Esophagus squamous epithelium (tissue), 5 donors: ENCODE data around the gene GINS2. TPM values are rescaled to one million over a fixed set of nuclear protein-coding genes. Genes with fewer than 3 reads are reported as not detected.

Source experiments
- DNase-seq: peaks from one replicate; lab custom pipeline; 2025; lab: John Stamatoyannopoulos, UW
- H3K27ac ChIP-seq, 4 donors: fragments of 200-600 bp; sonication (generic); one replicate each; pipeline ENCODE4 v1.5.1; 2016 to 2019; ENCODE audit warnings: mild to moderate bottlenecking in 1 of 4
- H3K27me3 ChIP-seq, 4 donors: fragments of 200-600 bp; sonication (generic); 1 replicate in 3 of 4; 2 replicates in 1 of 4; pipeline versions ENCODE4 v1.5.1 to v1.6.0; 2017 to 2021; ENCODE audit warnings: antibody characterized with exemption in 1 of 4
- H3K36me3 ChIP-seq, 3 donors: fragments of 200-600 bp; sonication (generic); one replicate each; pipeline ENCODE4 v1.5.1; 2016 to 2019
- H3K4me1 ChIP-seq, 3 donors: fragments of 200-600 bp; sonication (generic); one replicate each; pipeline ENCODE4 v1.5.1; 2017 to 2019
- H3K4me3 ChIP-seq, 4 donors: fragments of 200-600 bp; sonication (generic); 1 replicate in 3 of 4; 2 replicates in 1 of 4; pipeline ENCODE4 v1.5.1; 2016 to 2019; ENCODE audit warnings: mild to moderate bottlenecking in 2 of 4, moderate library complexity in 1 of 4
- H3K9me3 ChIP-seq, 3 donors: fragments of 200-600 bp; sonication (generic); one replicate each; pipeline ENCODE4 v1.5.1; 2016 to 2019
- CTCF ChIP-seq, 6 experiments: fragments of 450-650 bp in 4 of 6; fragments of 200-600 bp in 2 of 6; sonication (generic) in 2 of 6; IDR thresholded peaks; one replicate each; pipeline ENCODE4 v1.5.1; 2016 to 2019; ENCODE audit warnings: antibody characterized with exemption in 6 of 6, mild to moderate bottlenecking in 4 of 6, moderate library complexity in 4 of 6
- POLR2A ChIP-seq, 4 donors: fragments of 450-650 bp; IDR thresholded peaks; one replicate each; pipeline ENCODE4 v1.6.1; 2017; ENCODE audit warnings: antibody characterized with exemption in 4 of 4, mild to moderate bottlenecking in 4 of 4, moderate library complexity in 3 of 4
- WGBS, 2 donors: methylation state at CpG; one replicate each; pipeline ENCODE4 v1.1.5; 2018; 5-methylcytosine and 5-hydroxymethylcytosine counted together
- intact Hi-C: fragments of 100-400 bp; cut with DNase I; formaldehyde crosslinking; loops from one replicate; pipeline ENCODE4 v1.15.0; 2022
- total RNA-seq, 4 donors: library from RNA; depleted of rRNA; stranded (reverse); fragments of >200 nt; gene quantifications; one replicate each; pipeline ENCODE4 v1.1.0, GENCODE V29; 2016
- donor health status: DM: yes; HTN: yes; CAD: no.

The GINS2 gene
- total RNA-seq, 4 donors from 2014 or later: 2.5 to 12.6 (median 6.7) TPM

DNA sequence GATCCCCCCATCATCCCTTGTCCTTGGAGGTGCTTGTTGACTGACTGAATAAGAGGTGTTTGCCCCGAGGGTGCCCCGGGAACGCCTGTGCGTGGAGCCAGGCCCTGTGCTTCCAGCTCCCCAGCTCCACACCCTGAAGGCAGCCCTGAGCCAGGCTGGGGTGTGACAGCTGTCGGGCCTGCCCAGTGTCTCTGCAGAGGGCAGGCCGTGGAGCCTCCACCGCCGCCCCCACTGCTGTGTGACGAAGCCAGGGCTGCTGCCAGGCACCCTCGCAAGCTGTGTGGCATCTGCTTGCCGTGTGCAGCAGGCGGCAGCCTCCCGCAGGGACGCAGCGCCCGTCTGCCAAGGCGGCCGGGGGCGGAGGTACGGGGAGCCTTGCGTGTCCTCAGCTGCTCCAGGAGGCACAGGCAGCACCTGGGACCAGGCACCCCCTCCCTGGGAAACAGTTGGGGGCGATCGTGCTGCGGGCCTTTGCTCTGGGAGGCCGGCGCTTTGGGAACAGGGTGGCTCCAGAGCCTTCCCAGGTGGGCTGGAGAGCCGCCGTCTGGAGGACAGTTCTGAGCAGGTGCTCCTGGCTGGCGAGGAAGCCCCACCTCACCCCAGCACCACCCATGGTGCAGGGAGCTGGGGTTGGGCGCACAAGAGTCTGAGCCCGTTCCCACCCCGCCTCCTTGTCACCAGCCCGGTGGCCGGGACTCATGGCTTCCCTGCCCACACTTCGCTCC lies 49.1 kb downstream of the GINS2 start:
- intact Hi-C loops: no loop called here
- Histone ChIP-seq H3K4me3 (no peak overlapping the region), H3K36me3 (peaks cover 0 to 23% (median 0%) of the 10 kb centered on the region in 3 donors), H3K27me3 (no peaks in the 10 kb centered on the region), H3K9me3 (no peaks in the 10 kb centered on the region), H3K4me1 (peaks cover 52 to 98% (median 66%) of the 10 kb centered on the region in 3 donors), H3K27ac (peak overlapping the region; percentile 21 to 60 (median 43))
- no peak for DNase-seq
- WGBS, 2 donors: 61 to 62% methylated on average over 4 to 6 of the region's 35 CpGs
- TF ChIP-seq CTCF (IDR thresholded peaks at IDR 0.05): peak in 2 of 6 experiments; percentile 5 to 18
- TF ChIP-seq POLR2A (IDR thresholded peaks at IDR 0.05): peak in 1 of 4 donors; percentile 6

DNA sequence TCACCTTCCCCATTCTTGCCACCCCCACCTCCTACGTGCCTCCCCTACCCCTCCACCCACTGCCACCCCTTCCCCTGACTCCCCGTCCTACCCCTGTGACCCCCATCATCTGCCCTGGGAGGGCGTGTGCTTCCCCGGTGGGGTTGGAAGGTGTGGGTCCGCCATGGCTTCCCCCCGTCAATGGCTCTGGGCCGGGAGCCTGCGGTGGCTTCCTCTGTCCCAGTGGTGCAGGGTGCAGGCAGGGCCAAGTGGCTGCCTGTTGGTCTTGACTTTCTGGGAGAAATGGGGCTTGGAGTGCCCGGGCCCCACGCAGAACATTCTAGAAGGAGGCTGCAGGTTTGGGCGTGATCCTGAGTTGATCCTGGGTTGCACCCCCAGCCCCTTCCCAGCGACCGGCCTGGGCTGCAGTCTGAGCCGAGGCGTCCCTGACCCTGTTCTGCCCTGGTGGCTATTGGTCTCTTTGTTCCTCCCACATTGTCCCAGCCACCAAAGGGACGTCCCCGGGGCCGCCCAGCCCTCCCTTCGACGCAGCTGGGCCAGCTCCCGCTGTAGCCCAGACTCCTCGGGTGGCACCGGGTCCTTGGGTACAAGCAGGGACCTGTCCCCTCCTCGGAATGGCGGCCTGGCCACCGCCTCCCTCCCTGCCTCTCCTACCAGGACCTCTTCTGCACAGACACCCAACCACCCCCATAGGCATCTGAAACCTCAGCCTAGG lies 49.9 kb downstream of the GINS2 start:
- DNase-seq: no peak
- Histone ChIP-seq H3K9me3 (no peaks in the 10 kb centered on the region), H3K27ac (peak overlapping the region in 3 of 4 donors; percentile 14 to 60 (median 21)), H3K27me3 (no peaks in the 10 kb centered on the region), H3K4me3 (no peak overlapping the region), H3K4me1 (peaks cover 52 to 92% (median 58%) of the 10 kb centered on the region in 3 donors), H3K36me3 (peaks cover 0 to 31% (median 0%) of the 10 kb centered on the region in 3 donors)
- 40 to 77% methylated on average over 6 to 9 of the region's 26 CpGs for WGBS, 2 donors
- TF ChIP-seq CTCF (IDR thresholded peaks at IDR 0.05) (no peak), POLR2A (IDR thresholded peaks at IDR 0.05) (no peak)
- intact Hi-C loops: no loop called here

- Histone ChIP-seq H3K27me3 (no peaks in the 10 kb centered on the region), H3K4me3 (no peak overlapping the region), H3K36me3 (peaks cover 0 to 39% (median 0%) of the 10 kb centered on the region in 3 donors), H3K27ac (no peak overlapping the region), H3K9me3 (no peaks in the 10 kb centered on the region), H3K4me1 (peaks cover 52 to 84% (median 53%) of the 10 kb centered on the region in 3 donors)
- DNase-seq: no peak
- 80 to 82% methylated on average over 18 of the region's 37 CpGs for WGBS, 2 donors
- intact Hi-C loops: no loop called here
- no peak for TF ChIP-seq POLR2A (IDR thresholded peaks at IDR 0.05)
- TF ChIP-seq CTCF (IDR thresholded peaks at IDR 0.05): no peak
Observed at GRCh38 chr16:85637808-85638647, 50.7 kb downstream of the GINS2 start.

DNA sequence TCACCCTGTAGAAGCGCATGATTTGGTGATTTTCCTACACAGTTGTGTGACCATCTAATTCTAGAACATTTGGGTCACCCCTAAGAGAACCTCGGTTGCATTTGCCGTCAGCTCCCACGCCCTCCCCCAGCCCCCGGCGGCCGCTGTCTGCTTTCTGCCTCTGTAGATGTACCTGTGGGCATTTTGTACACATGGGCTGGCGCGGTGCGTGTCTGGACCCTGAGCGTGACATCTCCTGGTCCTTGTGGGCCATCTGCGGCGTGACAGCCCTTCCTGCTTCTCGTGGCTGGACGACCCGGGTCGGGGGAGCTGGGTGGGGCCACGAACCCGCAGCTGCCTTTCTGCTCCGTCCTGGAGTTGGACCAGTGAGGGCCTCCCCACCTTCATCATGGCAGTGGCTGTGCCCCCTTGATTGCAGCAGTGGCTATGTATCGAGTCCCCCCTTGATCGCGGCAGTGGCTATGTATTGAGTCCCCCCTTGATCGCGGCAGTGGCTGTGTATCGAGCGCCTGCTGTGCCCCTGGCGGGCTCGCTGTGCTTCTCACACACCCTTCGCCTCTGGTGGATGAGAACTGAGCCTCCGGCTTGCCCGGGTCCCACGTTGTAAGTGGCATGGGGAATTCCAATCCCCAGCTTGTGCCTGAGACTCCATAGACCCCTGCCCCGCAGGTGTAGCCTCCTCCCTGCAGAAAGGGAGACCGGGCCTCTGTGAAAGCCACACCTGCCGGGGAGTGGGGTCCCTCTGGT lies 51.5 kb downstream of the GINS2 start:
- DNase-seq: no peak
- peaks cover 47 to 76% (median 47%) of the 10 kb centered on the region in 3 donors for H3K4me1 ChIP-seq
- WGBS, 2 donors: 79 to 92% methylated on average over 11 to 17 of the region's 36 CpGs
- no peaks in the 10 kb centered on the region for H3K9me3 ChIP-seq
- H3K4me3 ChIP-seq: no peak overlapping the region
- H3K27ac ChIP-seq: no peak overlapping the region
- H3K36me3 ChIP-seq: peaks cover 0 to 40% (median 0%) of the 10 kb centered on the region in 3 donors
- intact Hi-C loops: no loop called here
- H3K27me3 ChIP-seq: no peaks in the 10 kb centered on the region
- no peak for TF ChIP-seq POLR2A (IDR thresholded peaks at IDR 0.05)
- TF ChIP-seq CTCF (IDR thresholded peaks at IDR 0.05): no peak
